Inflammatory macrophage treated with lipopolysaccharide for 4 hours (primary cell): ENCODE data around the gene SFRP5.

Experiments used
- DNase-seq: peaks from one replicate; pipeline ENCODE4 v3.0.0-alpha.2; 2020

The SFRP5 gene

GRCh38 chr10:97734021-97734420 lies 37.8 kb downstream of the SFRP5 start:
- DNase-seq, result no peak

- no peak for DNase-seq
These were observed 38.5 kb downstream of the SFRP5 start for GRCh38 chr10:97733256-97733655.

GRCh38 chr10:97732052-97732359 lies 39.8 kb downstream of the SFRP5 start:
- no peak for DNase-seq

GRCh38 chr10:97731346-97732051 lies 40.3 kb downstream of the SFRP5 start:
- DNase-seq, result peak; percentile 71

- peak; percentile 35 for DNase-seq
These were observed 42.8 kb downstream of the SFRP5 start for GRCh38 chr10:97729014-97729413.

GRCh38 chr10:97726636-97727178 lies 45.1 kb downstream of the SFRP5 start:
- DNase-seq, result no peak

- peak; percentile 99 for DNase-seq
These were observed 47.4 kb downstream of the SFRP5 start for GRCh38 chr10:97724341-97724941.

GRCh38 chr10:97723001-97723400 lies 48.8 kb downstream of the SFRP5 start:
- DNase-seq, result peak; percentile 50

GRCh38 chr10:97721871-97722780 lies 49.7 kb downstream of the SFRP5 start:
- DNase-seq, result no peak

- no peak for DNase-seq
These were observed 52.2 kb downstream of the SFRP5 start for GRCh38 chr10:97719602-97720001.

- DNase-seq, result no peak
These were observed 53.1 kb downstream of the SFRP5 start for GRCh38 chr10:97718659-97719142.

- DNase-seq, result peak; percentile 55
These were observed 53.6 kb downstream of the SFRP5 start for GRCh38 chr10:97718178-97718577.

GRCh38 chr10:97717627-97718026 lies 54.2 kb downstream of the SFRP5 start:
- no peak for DNase-seq
